Fibroblast of pulmonary artery (primary cell): Measurements from ENCODE around the gene FAM83F.

Experiments
- DNase-seq: peaks from one replicate; pipeline ENCODE4 v3.0.0-alpha.2; 2010; ENCODE audit warnings: low read depth
- H3K4me3 ChIP-seq: replicated peaks from 2 replicates; pipeline ENCODE4 v1.5.1; 2011; ENCODE audit warnings: low read depth, mild to moderate bottlenecking, control low read depth, low read length, moderate library complexity
- TF ChIP-seq, protein P1 (sequence below): IDR thresholded peaks from 2 replicates; pipeline ENCODE4 v1.5.1; 2011; ENCODE audit warnings: mild to moderate bottlenecking, control low read depth, low read length, inconsistent platforms; ENCODE audit errors: missing control alignments

The FAM83F gene

DNA sequence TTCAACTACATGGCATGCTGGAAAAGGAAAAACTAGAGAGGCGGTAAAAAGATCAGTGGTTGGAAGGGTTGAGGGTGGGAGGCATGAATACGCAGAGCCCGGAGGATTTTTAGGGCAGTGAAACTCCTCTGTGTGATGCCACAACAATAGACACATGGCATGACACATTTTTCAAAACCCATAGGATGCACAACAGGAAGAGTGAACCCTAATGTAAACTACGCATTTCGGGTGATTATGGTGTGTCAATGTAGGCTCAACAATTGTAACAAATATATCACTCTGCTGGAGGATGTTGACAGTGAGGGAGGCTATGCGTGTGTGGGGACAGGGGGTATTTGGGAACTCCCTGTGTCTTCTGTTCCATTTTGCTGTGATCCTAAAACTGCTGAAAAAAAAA, 15.7 kb upstream of the FAM83F start:
- DNase-seq: no peak
- TF ChIP-seq, protein P1, sequence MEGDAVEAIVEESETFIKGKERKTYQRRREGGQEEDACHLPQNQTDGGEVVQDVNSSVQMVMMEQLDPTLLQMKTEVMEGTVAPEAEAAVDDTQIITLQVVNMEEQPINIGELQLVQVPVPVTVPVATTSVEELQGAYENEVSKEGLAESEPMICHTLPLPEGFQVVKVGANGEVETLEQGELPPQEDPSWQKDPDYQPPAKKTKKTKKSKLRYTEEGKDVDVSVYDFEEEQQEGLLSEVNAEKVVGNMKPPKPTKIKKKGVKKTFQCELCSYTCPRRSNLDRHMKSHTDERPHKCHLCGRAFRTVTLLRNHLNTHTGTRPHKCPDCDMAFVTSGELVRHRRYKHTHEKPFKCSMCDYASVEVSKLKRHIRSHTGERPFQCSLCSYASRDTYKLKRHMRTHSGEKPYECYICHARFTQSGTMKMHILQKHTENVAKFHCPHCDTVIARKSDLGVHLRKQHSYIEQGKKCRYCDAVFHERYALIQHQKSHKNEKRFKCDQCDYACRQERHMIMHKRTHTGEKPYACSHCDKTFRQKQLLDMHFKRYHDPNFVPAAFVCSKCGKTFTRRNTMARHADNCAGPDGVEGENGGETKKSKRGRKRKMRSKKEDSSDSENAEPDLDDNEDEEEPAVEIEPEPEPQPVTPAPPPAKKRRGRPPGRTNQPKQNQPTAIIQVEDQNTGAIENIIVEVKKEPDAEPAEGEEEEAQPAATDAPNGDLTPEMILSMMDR: no peak
- H3K4me3 ChIP-seq: no peak overlapping the region

DNA sequence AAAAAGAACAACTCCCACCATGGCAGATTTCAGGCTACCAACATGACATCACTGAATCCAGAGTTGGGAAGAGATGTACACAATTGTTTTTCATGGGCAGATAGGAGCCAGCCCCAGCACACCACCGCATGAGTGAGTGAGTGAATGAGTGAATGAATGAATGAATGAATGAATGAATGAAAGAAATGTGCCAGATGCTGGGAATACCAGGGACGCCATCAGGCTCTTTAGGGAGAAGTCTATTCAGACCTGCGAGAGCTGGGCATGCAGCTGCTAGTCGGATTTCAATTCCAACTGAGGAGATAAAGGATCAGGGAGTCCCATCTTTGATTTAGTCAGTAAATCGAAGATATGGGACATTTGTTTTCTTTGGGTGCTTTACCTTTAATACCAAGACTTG, 15.3 kb upstream of the FAM83F start:
- no peak for DNase-seq
- TF ChIP-seq, protein P1: no peak
- H3K4me3 ChIP-seq: no peak overlapping the region

DNA sequence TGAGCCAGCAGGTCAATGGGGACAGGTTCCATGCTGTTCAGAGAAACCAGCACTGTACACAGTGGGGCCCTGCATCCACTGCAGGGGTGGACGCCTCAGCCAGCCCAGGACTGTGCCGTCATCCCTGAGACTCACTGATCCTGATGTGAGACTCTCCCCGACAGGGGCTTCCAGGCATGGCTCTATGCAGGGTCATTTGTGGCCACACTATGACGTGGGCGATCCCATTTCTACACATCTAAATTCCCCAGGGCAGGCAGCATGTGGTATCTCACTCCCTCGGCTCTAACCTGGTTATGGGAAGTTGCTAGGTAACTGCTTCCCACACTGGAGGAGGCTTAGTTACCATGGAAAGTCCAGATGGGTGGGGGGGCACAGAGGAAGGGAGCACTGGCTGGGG, 14.2 kb upstream of the FAM83F start:
- TF ChIP-seq, protein P1: no peak
- DNase-seq: no peak
- H3K4me3 ChIP-seq: no peak overlapping the region

DNA sequence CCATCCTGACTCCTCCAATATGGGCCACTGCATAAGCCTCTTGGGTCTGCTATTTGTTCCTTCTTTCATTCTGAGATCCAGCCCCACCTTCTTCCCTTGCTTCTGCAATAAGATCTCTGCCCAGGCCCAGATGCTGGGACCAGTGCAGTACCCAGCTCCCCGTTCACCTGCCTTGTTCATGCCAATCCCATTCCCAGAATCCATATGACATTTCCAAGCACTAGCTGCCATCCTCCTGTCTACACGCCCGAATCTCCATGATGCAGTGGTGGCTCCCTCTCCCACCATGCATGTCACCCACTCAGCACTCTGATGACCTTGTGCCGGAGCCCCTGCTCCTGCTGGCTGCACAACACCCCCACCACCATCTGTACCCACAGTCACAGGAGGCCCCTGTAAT, 11.4 kb upstream of the FAM83F start:
- DNase-seq: no peak
- no peak overlapping the region for H3K4me3 ChIP-seq
- TF ChIP-seq, protein P1: no peak

DNA sequence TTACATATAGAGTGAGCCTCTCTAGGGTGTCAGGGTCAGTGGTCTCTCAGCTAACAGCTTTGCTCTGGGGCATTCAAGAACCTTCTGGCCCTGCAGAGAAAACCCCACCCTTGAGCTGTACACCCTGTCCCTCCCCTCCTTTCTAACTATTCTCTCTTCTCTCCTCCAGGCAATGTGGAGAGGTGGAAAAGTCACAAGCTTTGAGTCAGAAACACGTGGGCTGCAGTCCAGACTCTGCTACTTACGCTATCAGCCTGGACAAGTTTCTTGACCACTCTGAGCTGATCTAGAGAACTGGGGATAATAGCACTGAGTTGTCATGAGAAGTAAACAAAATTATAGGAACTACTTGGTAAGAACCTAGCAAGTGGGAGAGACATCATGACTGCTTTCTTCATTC, 10.7 kb upstream of the FAM83F start:
- TF ChIP-seq, protein P1: no peak
- no peak overlapping the region for H3K4me3 ChIP-seq
- DNase-seq: peak; percentile 41

DNA sequence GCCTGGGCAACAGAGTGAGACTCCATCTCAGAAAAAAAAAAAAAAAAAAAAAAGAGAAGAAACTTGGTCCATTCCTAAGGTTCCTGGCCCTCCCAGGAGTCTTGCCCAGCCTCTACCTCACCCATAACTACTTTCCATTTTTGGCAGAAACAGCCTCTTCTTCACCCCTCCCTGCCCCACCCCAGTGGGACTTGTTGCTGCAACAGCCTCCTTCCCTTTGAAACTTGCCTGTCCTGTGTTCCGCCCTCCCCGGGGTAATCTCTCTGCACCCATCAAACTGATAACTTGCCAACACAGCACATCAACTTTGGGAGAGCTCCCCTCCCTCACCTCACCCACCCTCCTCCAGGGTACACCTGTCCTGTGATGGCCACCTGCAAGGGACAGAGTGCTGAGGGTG, 10.0 kb upstream of the FAM83F start:
- no peak for DNase-seq
- no peak overlapping the region for H3K4me3 ChIP-seq
- TF ChIP-seq, protein P1: no peak

DNA sequence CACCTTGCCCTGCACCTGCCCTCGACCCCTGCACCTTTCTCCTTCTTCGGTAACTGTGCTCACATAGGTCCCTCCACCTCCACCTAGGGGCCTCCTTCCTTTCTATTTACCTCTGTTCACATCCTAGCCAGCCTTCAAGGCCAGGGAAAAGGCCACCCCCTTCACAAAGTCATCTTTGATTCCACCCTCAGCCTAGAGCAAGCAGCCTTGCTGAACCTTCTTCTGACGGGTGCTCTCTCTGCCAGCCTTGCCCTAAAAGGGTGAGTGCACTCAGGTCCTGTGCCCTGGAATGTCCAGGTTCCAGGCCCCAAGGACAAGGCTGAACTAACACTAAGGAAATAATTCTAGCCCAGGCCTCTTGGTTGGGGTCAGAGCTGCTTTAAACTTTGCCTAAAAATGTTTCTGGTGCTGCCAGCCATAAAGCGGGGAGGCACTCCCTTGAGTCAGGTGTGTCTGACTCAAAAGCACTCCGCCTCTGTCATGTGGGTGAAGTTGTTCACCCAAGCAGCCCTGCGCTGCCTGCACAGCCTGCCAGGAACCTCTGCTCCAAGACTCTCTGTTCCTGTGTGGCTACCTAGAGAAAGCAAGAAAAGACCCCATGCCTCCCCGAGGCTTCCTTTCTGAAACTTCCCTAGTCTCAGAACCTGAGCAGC, 9.2 kb upstream of the FAM83F start:
- no peak for DNase-seq
- H3K4me3 ChIP-seq: no peak overlapping the region

More for the DNA sequence above, 9.2 kb upstream of the FAM83F start:
- TF ChIP-seq, protein P1: no peak
